ENCODE data around the gene STK31.
"Not testable (repeated sequence)": the region's sequence is repeated elsewhere in the genome, so short reads cannot be mapped to it uniquely, and the experiment has no call there.

STK31 gene

DNA sequence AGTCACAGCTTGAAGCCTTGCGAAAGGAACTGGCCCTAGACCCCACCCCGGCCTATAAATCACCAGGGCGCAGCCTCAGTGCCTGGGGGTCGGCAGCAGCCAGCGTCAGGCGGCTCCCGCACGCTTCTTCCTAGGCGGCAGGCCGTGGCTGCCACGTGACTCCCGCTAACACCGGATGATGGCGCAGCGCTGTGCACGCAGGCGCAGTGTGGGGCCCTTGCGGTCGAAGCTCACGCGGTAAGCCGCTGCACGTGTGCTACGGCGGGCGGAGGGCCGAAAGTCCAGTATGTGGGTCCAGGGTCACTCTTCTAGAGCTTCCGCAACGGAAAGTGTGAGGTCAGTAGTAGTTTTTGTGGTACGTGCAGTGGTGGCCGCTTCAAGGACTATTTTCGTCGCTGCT lies at the start of gene STK31:
Gene STK31, plus strand, starts transcription at position 220 of the 400 bp plus-strand sequence. Its CDS starts 67 bp downstream, at position 287.
- DNase-seq: no peak

- no peak for DNase-seq
Observed at GRCh38 chr7:23661385-23661784, 48.6 kb upstream of the STK31 start.

- no peak for DNase-seq
Observed at GRCh38 chr7:23662124-23662983, 47.7 kb upstream of the STK31 start.

GRCh38 chr7:23662984-23663313 lies 47.1 kb upstream of the STK31 start:
- DNase-seq: no peak

- DNase-seq: no peak
Observed at GRCh38 chr7:23664122-23664521, 45.9 kb upstream of the STK31 start.

- no peak for DNase-seq
Observed at GRCh38 chr7:23672033-23672432, 38.0 kb upstream of the STK31 start.

DNA sequence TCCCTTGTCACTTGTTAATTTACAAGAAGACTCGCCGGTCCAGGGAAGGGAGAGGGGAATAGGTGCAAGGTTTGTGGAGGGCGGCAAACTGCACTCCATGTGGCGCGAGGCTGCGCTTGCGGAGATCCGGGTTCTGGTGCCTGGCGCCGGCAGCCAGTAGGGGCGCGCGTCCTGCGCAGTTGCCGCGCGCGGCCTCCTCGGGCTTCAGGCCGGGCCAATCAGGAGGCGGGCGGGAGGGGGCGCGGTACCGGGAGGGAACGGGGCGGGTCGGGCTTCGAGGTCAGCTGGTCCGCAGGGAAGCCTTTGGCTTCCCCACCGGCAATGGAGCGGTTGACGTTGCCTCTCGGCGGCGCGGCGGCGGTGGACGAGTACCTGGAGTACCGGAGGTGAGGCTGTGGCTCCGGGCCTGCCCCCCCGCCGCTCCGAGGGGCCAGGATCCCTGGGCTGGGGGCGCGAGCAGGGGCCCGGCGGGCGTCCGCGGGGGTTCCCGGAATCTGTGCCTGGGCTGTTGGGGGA lies 30.1 kb upstream of the STK31 start, which contains the start of gene FAM221A:
Gene FAM221A, plus strand, starts transcription at position 302 of the 516 bp plus-strand sequence. Its CDS starts 20 bp downstream, at position 322.
- peak; percentile 86 for DNase-seq

DNA sequence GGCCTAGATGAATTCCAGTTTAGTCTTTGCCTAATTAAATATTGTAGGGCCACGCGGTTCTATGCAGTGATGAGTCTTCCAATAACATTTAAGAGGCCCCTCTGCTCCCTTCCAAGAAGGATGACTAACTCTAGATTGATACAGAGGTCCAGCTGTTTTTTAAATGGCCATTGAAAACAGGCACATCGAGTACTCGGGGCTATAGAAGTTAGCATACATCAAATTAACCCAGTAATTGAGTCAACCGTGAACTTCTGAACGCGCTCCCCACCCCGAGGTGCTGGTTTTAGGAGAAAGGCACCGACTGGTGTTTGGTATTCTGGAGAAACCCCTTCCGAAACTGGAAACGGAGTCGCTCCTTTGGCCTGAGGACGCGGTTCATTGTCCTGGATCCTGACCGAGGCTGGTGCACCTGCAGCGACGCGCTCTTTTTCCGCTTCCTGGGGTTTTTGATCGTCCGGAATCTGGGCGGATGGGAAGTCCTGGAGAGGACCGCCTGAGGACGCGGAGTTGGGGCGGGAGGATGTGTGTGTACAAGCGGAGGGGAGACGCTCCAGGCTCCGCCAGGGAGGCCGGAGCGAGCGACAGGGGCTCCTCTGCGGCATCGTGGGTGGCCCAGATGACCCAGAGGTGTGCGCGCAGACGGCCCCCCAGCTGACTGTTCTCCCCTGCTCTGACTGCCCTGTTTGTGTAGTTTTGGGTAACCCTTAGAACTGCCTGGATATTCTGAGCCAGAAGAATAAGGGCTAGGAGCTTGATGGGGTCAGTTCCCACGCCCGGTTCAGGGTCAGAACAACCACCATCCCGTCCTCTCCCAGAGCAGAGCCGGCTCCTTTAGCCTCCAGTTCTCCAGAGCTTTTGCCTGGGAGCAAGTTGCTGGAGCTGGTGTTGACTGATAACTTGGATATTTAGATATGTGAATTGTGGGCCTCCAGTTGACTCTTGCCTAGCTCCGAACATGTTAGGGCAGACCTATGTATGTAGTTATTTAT lies 29.3 kb upstream of the STK31 start:
- DNase-seq: peak; percentile 73

DNA sequence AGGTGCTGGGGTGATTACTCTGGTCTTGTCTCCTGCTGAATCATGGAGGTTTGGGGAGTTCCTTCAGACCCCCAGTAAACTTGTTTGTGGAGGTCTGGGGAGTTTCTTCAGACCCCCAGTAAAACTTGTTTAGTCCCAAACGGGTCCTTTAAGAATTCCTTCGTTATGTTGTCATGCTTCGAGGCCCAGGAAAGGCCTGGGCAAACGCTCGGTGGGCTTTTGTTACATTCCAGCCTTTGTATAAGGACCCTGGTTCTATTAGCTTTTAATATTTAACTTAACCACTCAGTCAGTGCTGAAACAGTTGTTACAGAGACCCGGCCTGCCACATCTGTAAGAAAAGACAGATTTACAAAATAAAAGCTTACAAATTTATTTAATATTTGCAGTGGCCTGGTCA lies 26.0 kb upstream of the STK31 start:
- not testable (repeated sequence) for DNase-seq

- DNase-seq: no peak
Observed at GRCh38 chr7:23685731-23686130, 24.3 kb upstream of the STK31 start.

GRCh38 chr7:23687011-23687410 lies 23.0 kb upstream of the STK31 start:
- DNase-seq: no peak

- DNase-seq: no peak
Observed at GRCh38 chr7:23689165-23689564, 20.9 kb upstream of the STK31 start.

- no peak for DNase-seq
Observed at GRCh38 chr7:23691320-23691719, 18.7 kb upstream of the STK31 start.

GRCh38 chr7:23693224-23693623 lies 16.8 kb upstream of the STK31 start:
- no peak for DNase-seq

GRCh38 chr7:23696916-23697441 lies 13.0 kb upstream of the STK31 start:
- peak; percentile 79 for DNase-seq

- DNase-seq: no peak
Observed at GRCh38 chr7:23698822-23699221, 11.2 kb upstream of the STK31 start.

- DNase-seq: no peak
Observed at GRCh38 chr7:23700046-23700445, 10.0 kb upstream of the STK31 start.

GRCh38 chr7:23709081-23709750 lies 803 bp upstream of the STK31 start:
- no peak for DNase-seq

DNA sequence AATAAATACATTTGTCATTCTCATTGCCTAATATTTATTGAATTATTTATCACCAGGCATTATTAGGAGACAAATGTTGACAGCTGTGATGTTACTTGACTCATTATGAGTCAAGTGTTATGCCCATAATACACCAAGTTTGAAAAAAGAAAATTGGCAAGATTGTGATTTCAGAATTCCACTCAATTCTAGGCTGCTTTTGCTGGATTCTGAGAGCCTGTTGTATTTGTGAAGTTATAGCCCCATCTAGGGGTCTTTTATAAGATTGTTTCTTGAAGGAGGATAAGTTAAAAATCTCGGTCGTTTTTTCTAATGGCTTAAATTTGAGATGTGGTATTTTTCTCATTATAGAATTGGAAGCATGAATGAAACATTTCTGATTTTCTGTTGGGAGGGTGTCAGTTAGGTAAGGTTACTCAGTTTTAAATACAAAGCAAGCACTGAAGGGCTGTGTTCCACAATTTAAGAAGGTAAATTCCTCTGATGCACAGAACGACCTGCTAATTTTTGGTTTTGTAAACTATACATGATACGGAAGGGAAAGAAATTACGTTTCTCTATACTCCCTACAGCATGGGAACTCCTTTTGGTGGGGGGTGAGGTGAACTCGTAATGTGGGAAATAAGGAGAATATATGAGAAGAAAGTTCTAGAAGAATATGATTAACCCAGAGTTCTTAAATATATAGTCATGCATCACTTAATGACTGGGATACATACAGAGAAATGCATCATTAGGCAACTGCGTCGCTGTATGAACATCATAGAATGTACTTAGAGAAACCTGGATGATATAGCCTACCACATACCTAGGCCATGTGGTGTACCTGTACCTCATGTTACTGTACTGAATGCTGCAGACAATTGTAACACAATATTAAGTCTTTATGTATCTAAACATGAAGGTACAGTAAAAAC lies 2.6 kb downstream of the STK31 start:
- DNase-seq: peak; percentile 73

GRCh38 chr7:23713285-23714149 lies 3.5 kb downstream of the STK31 start:
- DNase-seq: no peak

GRCh38 chr7:23714150-23714464 lies 4.1 kb downstream of the STK31 start:
- no peak for DNase-seq
